ENCODE results near the gene ENTPD8.

DNA sequence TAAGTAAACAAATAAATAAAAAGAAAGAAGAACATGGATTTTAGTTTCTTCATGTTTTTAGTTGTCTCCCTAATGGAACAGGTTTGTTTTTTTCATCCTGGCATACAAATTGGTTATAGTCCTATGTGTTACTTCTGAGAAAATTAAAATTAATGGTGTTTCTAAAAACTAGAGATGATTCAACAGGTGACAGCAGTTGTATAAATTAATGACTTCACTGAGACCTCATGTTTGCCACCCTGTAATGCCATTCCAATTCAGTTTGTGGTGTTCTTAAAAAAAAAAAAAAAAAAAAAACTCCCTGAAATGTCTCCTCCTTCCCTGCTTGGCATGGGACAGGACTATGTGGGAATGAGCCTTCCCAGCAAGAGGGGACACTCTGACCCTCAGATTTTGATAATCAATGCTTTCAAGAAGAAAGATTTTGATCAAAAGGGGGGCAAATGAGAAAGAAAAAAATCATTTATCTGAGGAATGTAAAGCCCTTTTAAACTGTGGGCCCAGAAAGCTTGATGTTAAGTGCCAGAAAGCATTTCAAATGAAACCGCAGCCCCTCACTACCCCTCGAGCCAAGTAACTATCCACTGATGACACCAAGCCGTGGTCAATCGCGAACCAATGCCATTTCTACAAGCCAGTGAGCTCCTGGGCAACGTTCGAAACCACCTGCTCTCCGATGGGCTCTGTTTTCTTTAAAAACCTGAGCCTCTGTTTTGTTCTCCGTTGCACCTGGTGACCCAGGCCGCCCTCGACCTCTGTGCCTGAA, 19.1 kb downstream of the ENTPD8 start:
- TF ChIP-seq JUND (IDR thresholded peaks at IDR 0.05; ENCODE audit: low read depth, low read length), result no peak
- TF ChIP-seq NR2C2 (IDR thresholded peaks at IDR 0.05; ENCODE audit: borderline replicate concordance, control insufficient read depth, insufficient read length, low read depth), result no peak
- TF ChIP-seq EP300 (IDR thresholded peaks at IDR 0.05; ENCODE audit: borderline replicate concordance in 1 of 2, control insufficient read depth in 1 of 2, low read depth in 2 of 2, low read length in 2 of 2), result no peak
- TF ChIP-seq, protein P1, sequence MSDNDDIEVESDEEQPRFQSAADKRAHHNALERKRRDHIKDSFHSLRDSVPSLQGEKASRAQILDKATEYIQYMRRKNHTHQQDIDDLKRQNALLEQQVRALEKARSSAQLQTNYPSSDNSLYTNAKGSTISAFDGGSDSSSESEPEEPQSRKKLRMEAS (IDR thresholded peaks at IDR 0.05; ENCODE audit: low read depth, low read length), result no peak
- TF ChIP-seq, protein P2, sequence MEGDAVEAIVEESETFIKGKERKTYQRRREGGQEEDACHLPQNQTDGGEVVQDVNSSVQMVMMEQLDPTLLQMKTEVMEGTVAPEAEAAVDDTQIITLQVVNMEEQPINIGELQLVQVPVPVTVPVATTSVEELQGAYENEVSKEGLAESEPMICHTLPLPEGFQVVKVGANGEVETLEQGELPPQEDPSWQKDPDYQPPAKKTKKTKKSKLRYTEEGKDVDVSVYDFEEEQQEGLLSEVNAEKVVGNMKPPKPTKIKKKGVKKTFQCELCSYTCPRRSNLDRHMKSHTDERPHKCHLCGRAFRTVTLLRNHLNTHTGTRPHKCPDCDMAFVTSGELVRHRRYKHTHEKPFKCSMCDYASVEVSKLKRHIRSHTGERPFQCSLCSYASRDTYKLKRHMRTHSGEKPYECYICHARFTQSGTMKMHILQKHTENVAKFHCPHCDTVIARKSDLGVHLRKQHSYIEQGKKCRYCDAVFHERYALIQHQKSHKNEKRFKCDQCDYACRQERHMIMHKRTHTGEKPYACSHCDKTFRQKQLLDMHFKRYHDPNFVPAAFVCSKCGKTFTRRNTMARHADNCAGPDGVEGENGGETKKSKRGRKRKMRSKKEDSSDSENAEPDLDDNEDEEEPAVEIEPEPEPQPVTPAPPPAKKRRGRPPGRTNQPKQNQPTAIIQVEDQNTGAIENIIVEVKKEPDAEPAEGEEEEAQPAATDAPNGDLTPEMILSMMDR (IDR thresholded peaks at IDR 0.05 in 2 of 3, conservative IDR thresholded peaks at IDR 0.05 in 1 of 3; ENCODE audit: control insufficient read depth in 2 of 3, extremely low read depth in 1 of 3, insufficient read depth in 1 of 3, low read depth in 3 of 3, low read length in 3 of 3), result no peak
- no peak for TF ChIP-seq RAD21 (IDR thresholded peaks at IDR 0.05; ENCODE audit: insufficient read depth, low read depth, low read length)
- no peak for TF ChIP-seq IKZF2 (IDR thresholded peaks at IDR 0.05)
- no peak for TF ChIP-seq POLR2A (IDR thresholded peaks at IDR 0.05; ENCODE audit: low read depth, low read length)
- TF ChIP-seq SMC3 (IDR thresholded peaks at IDR 0.05; ENCODE audit: borderline replicate concordance, low read length), result no peak
- TF ChIP-seq NFXL1 (IDR thresholded peaks at IDR 0.05; ENCODE audit: borderline replicate concordance), result no peak
- TF ChIP-seq, protein P3, sequence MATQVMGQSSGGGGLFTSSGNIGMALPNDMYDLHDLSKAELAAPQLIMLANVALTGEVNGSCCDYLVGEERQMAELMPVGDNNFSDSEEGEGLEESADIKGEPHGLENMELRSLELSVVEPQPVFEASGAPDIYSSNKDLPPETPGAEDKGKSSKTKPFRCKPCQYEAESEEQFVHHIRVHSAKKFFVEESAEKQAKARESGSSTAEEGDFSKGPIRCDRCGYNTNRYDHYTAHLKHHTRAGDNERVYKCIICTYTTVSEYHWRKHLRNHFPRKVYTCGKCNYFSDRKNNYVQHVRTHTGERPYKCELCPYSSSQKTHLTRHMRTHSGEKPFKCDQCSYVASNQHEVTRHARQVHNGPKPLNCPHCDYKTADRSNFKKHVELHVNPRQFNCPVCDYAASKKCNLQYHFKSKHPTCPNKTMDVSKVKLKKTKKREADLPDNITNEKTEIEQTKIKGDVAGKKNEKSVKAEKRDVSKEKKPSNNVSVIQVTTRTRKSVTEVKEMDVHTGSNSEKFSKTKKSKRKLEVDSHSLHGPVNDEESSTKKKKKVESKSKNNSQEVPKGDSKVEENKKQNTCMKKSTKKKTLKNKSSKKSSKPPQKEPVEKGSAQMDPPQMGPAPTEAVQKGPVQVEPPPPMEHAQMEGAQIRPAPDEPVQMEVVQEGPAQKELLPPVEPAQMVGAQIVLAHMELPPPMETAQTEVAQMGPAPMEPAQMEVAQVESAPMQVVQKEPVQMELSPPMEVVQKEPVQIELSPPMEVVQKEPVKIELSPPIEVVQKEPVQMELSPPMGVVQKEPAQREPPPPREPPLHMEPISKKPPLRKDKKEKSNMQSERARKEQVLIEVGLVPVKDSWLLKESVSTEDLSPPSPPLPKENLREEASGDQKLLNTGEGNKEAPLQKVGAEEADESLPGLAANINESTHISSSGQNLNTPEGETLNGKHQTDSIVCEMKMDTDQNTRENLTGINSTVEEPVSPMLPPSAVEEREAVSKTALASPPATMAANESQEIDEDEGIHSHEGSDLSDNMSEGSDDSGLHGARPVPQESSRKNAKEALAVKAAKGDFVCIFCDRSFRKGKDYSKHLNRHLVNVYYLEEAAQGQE (IDR thresholded peaks at IDR 0.05; ENCODE audit: low read depth, low read length), result no peak
- no peak for TF ChIP-seq NFIC (IDR thresholded peaks at IDR 0.05; ENCODE audit: low read depth, low read length)
- no peak for TF ChIP-seq SUZ12 (IDR thresholded peaks at IDR 0.05; ENCODE audit: unreplicated experiment)
